K562 (cell line): Measurements from ENCODE around the gene ZSCAN12. TPM values are rescaled to one million over a fixed set of nuclear protein-coding genes. Genes with fewer than 3 reads are reported as not detected.

Experiments
- ATF4 ChIP-seq: fragments of 450-650 bp; formaldehyde crosslinking; IDR thresholded peaks from 2 replicates; pipeline ENCODE4 v1.4.0; 2022; ENCODE audit warnings: mild to moderate bottlenecking, moderate library complexity
- C11orf30 ChIP-seq: fragments of 450-650 bp; IDR thresholded peaks from 2 replicates; pipeline ENCODE4 v1.6.1; 2016; ENCODE audit warnings: low read depth, mild to moderate bottlenecking
- CREBBP ChIP-seq: IDR thresholded peaks from one replicate; pipeline ENCODE4 v1.6.1; 2012; ENCODE audit warnings: low read depth, mild to moderate bottlenecking, control low read depth, inconsistent platforms, low read length
- CREM ChIP-seq: IDR thresholded peaks from 2 replicates; pipeline ENCODE4 v1.6.1; 2014; ENCODE audit warnings: antibody characterized with exemption, low read depth
- CSDE1 ChIP-seq, 2 experiments: fragments of 450-650 bp; IDR thresholded peaks; 2 replicates each; pipeline ENCODE4 v1.6.1; 2016; ENCODE audit warnings: mild to moderate bottlenecking in 1 of 2
- ETS1 ChIP-seq: conservative IDR thresholded peaks from 2 replicates; pipeline ENCODE4 v1.6.1; 2011; ENCODE audit warnings: low read depth, mild to moderate bottlenecking, low read length; ENCODE audit not compliant: control insufficient read depth
- KLF10 ChIP-seq: fragments of 250-450 bp; sonication (Bioruptor Pico); IDR thresholded peaks from 2 replicates; pipeline ENCODE4 v1.6.1; 2021; ENCODE audit warnings: matching md5 sums
- LEF1 ChIP-seq: fragments of 450-650 bp; IDR thresholded peaks from 2 replicates; pipeline ENCODE4 v1.6.1; 2016; ENCODE audit warnings: mild to moderate bottlenecking
- MCM5 ChIP-seq: fragments of 450-650 bp; IDR thresholded peaks from 2 replicates; pipeline ENCODE4 v1.6.1; 2016; ENCODE audit warnings: low read depth
- POLR3A ChIP-seq: IDR thresholded peaks from 2 replicates; pipeline ENCODE4 v1.6.1; 2011; ENCODE audit warnings: borderline replicate concordance, mild to moderate bottlenecking, moderate library complexity; ENCODE audit not compliant: insufficient read length, insufficient read depth; ENCODE audit errors: extremely low read depth
- SPI1 ChIP-seq: IDR thresholded peaks from 2 replicates; pipeline ENCODE4 v1.6.1; 2011; ENCODE audit warnings: low read depth, low read length, control low read depth, borderline replicate concordance
- TBP ChIP-seq: optimal IDR thresholded peaks from 2 replicates; pipeline ENCODE3; 2011; ENCODE audit warnings: low read depth, low read length, improper control_type of control experiment
- ZBTB26 ChIP-seq: fragments of 450-650 bp; formaldehyde crosslinking; IDR thresholded peaks from 2 replicates; pipeline ENCODE4 v1.4.0; 2022; ENCODE audit warnings: missing genetic modification characterization
- ZBTB5 ChIP-seq: fragments of 450-650 bp; IDR thresholded peaks from 2 replicates; pipeline ENCODE4 v1.6.1; 2017; ENCODE audit warnings: antibody characterized with exemption
- ZNF589 ChIP-seq: fragments of 200-800 bp; sonication (Bioruptor generic); IDR thresholded peaks from 2 replicates; pipeline ENCODE4 v1.6.1; 2016; ENCODE audit warnings: low read depth, missing genetic modification characterization, missing compliant biosample characterization
- polyA plus RNA-seq, 8 experiments: library from polyadenylated mRNA; depleted of rRNA in 4 of 8; stranded (reverse) in 5 of 8; unstranded in 3 of 8; fragments of >200 nt; fragmentation: Nextera tagmentation in 2 of 8; fragmentation: Illumina TruSeq in 1 of 8; extraction: Ambion mirVana in 2 of 8; extraction: Trizol in 1 of 8; gene quantifications; 2 replicates each; pipeline versions ENCODE4 v1.2.1 to v1.2.3, GENCODE V29; 2011 to 2014; ENCODE audit warnings: inconsistent platforms in 1 of 8, missing spikeins in 1 of 8
- total RNA-seq, 7 experiments: library from RNA; depleted of rRNA in 6 of 7; stranded (reverse); fragments of >200 nt in 6 of 7; fragmentation: Illumina TruSeq in 2 of 7; extraction: Trizol in 2 of 7; gene quantifications; 2 replicates each; pipeline versions ENCODE4 v1.2.1 to v1.2.3, GENCODE V29; 2011 to 2021; ENCODE audit warnings: low replicate concordance in 1 of 7
- TF ChIP-seq, protein P1 (sequence below): fragments of 250-450 bp; sonication (Bioruptor Pico); IDR thresholded peaks from 2 replicates; pipeline ENCODE4 v1.8.0; 2021; ENCODE audit warnings: mild to moderate bottlenecking, moderate library complexity
- TF ChIP-seq, protein P2 (sequence below), 3 experiments: fragments of 200-800 bp in 1 of 3; fragments of 250-450 bp in 1 of 3; fragments of 450-650 bp in 1 of 3; sonication (Bioruptor Pico) in 1 of 3; sonication (Bioruptor generic) in 1 of 3; formaldehyde crosslinking in 1 of 3; IDR thresholded peaks; 2 replicates each; pipeline versions ENCODE4 v1.6.1 to v1.8.0; 2016 to 2022; ENCODE audit warnings: mild to moderate bottlenecking in 2 of 3, missing genetic modification characterization in 2 of 3, missing compliant biosample characterization in 1 of 3, moderate library complexity in 1 of 3

Gene ZSCAN12
- total and polyA plus RNA-seq, 9 of the 15 experiments (the other 6 are each of a cell fraction or from before 2014, with no cell fraction given) = 2.5 to 19.6 (median 12.5) TPM

DNA sequence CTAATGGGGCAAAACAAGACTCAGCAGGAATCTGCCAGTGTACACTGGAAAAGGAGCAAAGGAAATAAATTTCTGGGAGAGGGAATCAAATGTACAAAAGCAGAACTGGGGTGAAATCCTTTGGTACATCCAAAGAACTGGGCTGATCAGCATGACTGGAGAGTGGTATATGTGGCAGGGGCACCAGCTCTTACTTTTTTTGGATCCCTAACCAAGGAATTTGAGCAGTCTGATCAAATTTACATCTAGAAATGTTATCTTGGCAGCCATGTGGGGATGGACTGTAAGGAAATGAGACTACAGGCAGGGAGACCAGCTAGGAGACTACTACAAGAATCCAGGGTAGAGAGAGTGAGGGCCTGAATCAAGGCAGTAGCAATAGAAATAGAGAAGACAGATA is 62.4 kb downstream of the ZSCAN12 start (continued):
- TF ChIP-seq C11orf30 = no peak
- TF ChIP-seq ZNF589 (CRISPR knock-in tag) = no peak
- TF ChIP-seq, protein P1, sequence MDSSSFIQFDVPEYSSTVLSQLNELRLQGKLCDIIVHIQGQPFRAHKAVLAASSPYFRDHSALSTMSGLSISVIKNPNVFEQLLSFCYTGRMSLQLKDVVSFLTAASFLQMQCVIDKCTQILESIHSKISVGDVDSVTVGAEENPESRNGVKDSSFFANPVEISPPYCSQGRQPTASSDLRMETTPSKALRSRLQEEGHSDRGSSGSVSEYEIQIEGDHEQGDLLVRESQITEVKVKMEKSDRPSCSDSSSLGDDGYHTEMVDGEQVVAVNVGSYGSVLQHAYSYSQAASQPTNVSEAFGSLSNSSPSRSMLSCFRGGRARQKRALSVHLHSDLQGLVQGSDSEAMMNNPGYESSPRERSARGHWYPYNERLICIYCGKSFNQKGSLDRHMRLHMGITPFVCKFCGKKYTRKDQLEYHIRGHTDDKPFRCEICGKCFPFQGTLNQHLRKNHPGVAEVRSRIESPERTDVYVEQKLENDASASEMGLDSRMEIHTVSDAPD (CRISPR knock-in tag) = no peak
- TF ChIP-seq POLR3A = no peak
- no peak for TF ChIP-seq CSDE1 (IDR thresholded peaks at IDR 0.05)
- TF ChIP-seq, protein P2, sequence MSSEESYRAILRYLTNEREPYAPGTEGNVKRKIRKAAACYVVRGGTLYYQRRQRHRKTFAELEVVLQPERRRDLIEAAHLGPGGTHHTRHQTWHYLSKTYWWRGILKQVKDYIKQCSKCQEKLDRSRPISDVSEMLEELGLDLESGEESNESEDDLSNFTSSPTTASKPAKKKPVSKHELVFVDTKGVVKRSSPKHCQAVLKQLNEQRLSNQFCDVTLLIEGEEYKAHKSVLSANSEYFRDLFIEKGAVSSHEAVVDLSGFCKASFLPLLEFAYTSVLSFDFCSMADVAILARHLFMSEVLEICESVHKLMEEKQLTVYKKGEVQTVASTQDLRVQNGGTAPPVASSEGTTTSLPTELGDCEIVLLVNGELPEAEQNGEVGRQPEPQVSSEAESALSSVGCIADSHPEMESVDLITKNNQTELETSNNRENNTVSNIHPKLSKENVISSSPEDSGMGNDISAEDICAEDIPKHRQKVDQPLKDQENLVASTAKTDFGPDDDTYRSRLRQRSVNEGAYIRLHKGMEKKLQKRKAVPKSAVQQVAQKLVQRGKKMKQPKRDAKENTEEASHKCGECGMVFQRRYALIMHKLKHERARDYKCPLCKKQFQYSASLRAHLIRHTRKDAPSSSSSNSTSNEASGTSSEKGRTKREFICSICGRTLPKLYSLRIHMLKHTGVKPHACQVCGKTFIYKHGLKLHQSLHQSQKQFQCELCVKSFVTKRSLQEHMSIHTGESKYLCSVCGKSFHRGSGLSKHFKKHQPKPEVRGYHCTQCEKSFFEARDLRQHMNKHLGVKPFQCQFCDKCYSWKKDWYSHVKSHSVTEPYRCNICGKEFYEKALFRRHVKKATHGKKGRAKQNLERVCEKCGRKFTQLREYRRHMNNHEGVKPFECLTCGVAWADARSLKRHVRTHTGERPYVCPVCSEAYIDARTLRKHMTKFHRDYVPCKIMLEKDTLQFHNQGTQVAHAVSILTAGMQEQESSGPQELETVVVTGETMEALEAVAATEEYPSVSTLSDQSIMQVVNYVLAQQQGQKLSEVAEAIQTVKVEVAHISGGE (CRISPR knock-in tag; IDR thresholded peaks at IDR 0.05) = no peak
- no peak for TF ChIP-seq ZBTB5
- TF ChIP-seq KLF10 = no peak
- no peak for TF ChIP-seq CREM
- TF ChIP-seq LEF1 = no peak
- no peak for TF ChIP-seq TBP
- peak; percentile 76; the same call in 1 of the 2 replicates for TF ChIP-seq SPI1
- no peak for TF ChIP-seq MCM5
- no peak for TF ChIP-seq CREBBP
- TF ChIP-seq ZBTB26 = no peak
- no peak for TF ChIP-seq ETS1
- TF ChIP-seq ATF4 (CRISPR knock-in tag) = 0 out of 2 replicates have a peak, but pooled peaks have one; percentile 4
